Hematopoietic multipotent progenitor cell treated with erythropoietin and hydrocortisone succinate and interleukin-3 and kit ligand, for 6 days (in vitro differentiated cells): ENCODE measurements around the gene PI4K2A.

Experiments used
- DNase-seq: peaks from one replicate; pipeline ENCODE4 v3.0.0-alpha.2; 2015

The PI4K2A gene

DNA sequence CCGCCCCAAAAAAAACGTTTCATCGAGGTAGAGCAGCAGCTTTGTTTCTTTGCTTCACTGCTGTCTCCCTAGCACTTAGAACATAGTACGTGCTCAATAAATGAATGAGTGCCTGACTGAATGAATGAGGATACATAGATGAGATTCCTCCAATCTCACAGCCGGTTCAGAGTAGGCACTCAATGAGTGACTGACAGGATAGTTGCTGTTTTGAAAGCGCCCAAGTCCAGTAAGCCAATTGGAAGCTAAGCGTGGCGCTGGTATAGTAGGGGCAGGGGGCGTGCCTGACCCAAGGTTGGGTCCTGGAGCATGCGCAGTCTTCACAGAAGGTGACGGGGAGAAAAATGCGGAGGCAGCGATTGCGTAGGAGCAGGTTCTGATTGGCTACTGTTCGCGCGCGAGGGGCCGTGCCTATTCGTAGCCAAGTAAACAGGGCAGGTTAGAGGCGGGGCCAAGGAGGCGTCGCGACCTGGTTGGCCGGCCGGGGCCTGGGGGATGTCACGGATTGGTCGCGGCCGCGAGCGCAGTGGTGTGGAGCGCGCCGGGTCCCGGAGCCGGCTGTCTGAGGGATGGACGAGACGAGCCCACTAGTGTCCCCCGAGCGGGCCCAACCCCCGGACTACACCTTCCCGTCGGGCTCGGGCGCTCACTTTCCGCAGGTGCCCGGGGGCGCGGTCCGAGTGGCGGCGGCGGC is at the start of gene PI4K2A:
PI4K2A (plus strand) TSS at position 498 of the 694 bp plus-strand sequence; CDS start at position 570, 72 bp downstream.
- DNase-seq: peak; percentile 100

DNA sequence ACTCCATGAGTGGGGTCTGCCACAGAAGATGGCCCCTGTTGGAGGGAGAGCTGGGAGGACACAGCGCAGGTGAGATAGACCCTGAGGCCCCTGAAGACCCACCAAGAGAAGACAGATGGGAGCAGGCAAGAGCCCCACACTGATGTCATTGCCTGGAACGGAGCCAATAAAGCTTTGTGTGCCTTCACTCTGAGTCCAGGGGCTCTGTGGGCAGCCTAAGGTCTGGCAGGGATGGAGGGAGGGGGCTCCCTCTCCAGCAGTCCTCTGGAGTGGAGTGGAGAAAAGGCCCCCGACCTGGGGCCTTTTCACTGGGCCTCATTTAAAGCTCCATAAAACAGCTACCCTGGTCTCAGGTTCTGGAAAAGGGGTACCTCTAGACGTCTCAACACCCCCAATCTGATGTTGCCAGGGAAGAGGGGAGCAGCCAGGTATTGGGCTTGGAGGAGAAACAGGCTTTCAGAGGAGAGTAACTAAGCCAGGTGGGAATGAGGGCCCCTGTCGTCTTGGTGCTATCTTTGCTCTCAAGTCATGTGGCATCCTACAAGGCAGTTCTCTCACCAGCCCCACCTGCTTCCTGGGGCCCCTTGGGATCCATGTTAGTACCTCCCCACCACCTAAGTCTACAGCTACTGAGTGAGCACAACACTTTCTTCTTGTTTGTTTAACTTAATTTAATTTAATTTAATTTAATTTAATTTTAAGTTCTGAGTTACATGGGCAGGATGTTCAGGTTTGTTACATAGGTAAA is 49.5 kb upstream of the PI4K2A start:
- peak; percentile 24 for DNase-seq

DNA sequence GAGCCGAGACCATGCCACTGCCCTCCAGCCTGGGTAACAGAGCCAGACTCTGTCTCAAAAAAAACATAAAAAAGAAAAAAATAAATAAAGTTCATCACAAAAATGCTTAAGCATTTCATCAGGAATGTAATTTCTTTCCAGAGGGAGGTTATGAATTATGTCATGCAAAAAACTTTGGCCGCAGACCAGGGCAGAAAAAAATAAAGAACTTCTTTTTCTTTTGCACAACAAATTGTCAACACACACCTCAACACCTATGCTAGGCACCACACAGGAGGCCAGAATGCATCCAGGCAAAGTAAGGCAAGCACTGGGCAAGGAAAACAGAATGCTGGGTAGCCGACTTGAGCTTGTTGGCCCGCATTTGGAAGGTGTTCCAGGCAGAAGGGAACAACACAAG is 47.0 kb upstream of the PI4K2A start:
- no peak for DNase-seq

DNA sequence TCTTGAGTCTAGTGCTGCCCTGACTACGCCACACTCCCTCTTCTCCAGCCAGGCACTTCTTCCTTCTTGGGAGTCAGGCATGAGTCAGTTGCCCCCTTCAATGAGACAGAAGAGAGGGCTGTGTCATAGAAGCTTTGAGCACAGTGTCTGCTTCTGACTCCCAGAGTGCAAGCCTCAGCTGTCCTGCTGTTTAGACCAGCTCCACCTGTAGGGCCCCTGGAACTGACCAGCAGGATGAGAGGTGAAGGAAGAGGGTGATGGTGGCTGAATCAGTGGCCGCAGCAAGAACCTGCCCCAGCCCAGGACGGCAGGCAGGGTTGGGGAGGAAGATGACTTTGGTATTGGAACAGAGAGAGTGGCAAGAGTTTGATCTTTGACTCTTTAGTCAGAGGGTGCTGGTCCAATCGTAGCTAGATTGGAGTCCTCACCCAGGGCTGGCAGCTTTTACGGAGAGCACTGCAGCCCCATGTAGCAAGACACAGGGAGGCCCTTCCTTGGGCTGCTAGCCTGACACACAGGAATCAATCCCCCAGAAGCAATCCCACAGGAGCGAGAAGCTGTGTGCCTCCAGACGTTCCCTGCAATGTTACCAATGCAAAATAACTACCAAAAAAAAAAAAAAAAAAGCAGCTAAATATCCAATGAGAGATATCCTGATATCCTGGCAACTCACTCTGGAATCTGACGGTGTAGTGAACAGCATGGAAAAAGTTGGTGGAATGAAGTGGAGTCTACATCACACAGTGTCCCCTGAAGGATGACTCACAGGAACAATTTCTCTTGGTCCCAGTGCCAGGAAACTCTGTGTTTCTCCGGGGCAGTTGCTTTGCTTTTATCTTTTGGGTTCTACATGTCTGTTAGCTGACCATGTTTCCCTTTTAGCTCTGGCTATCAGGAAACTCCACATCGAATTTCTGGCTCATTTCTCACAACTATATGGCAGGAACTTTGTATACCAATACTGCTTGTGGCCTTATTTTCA is 44.1 kb upstream of the PI4K2A start:
- peak; percentile 45 for DNase-seq

DNA sequence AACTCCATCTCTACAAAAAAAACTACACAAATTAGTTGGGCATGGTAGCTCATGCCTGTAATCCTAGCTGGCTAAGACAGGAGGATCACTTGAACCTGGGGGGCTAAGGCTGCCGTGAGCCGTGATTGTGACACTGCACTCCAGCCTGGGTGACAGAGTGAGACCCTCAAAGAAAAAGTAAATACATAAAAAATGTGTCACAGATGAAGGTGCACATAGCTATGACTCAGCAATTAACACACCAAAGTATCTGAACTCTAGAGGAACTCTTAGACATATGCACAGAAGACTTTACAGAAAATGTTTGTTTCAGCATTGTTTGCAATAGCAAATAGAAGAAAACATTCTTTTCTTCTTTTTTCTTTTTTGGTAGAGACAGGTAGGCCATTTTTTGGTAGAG is 42.7 kb upstream of the PI4K2A start:
- DNase-seq: peak; percentile 25

DNA sequence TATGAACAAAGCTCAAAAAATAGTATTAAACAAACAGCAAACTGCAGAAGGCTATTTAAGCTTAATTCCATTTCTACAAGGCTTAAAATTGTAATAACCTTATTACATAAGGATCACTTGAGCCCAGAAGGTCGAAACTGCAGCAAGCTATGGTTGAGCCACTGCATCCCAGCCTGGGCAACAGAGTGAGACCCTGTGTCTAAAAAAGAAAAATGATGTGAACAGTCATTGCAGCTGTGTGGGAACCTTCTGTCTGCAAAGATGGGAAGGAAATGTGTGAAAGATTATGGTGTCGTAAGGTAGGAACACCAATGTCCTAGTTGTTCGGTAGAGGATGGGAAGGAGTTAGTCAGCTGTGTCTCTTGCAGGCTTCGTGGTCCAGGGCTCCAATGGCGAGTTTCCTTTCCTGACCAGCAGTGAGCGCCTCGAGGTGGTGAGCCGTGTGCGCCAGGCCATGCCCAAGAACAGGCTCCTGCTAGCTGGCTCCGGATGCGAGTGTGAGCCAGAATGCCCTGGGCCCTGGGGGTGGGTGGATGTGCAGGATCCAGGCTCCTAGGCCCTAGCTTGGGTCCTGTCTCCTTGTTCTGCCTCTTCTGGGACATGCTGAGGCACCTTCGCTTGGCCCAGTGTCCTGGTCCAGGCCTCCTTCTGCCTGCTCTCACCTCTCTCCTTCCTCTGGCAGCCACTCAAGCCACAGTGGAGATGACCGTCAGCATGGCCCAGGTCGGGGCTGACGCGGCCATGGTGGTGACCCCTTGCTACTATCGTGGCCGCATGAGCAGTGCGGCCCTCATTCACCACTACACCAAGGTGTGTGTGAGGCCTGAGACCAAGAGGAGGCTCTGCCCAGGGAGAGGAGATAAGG is 41.8 kb upstream of the PI4K2A start:
- DNase-seq: no peak

DNA sequence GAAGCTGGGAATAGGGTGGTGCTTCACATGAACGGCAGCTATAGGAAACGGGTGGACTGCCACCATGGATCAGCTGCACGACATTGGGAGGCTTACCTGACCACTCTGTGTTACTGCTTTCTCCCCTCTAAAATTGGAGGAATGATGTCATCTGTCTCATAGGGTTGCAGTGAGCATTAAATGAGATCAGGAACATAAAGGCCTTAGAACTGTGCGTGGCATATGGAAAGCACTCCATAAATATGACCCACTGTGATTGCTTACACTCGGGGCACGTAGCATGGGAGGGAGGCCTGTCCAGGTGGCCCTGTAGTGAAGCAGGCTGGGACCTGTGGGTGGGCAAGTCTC is 41.2 kb upstream of the PI4K2A start:
- DNase-seq: no peak

DNA sequence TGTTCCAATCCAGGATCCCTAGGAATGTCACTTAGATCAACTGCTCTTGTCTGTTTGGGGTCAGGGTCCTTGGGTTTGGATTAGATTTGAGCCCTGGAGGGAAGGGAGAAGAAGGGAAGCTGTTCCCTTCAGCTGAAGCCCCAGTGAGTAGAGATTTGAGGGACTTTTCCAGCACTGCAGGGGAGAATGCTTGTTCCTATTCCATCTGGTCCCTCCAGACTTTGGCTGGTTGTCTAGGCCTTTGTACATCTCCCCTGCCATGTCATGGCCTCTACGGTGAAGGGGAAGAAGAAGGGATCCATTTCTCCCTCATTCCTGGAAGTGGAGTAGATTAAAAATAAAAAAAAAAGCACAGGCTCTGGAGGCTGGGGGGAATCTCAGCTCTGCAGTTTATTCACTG is 39.9 kb upstream of the PI4K2A start:
- DNase-seq: no peak

DNA sequence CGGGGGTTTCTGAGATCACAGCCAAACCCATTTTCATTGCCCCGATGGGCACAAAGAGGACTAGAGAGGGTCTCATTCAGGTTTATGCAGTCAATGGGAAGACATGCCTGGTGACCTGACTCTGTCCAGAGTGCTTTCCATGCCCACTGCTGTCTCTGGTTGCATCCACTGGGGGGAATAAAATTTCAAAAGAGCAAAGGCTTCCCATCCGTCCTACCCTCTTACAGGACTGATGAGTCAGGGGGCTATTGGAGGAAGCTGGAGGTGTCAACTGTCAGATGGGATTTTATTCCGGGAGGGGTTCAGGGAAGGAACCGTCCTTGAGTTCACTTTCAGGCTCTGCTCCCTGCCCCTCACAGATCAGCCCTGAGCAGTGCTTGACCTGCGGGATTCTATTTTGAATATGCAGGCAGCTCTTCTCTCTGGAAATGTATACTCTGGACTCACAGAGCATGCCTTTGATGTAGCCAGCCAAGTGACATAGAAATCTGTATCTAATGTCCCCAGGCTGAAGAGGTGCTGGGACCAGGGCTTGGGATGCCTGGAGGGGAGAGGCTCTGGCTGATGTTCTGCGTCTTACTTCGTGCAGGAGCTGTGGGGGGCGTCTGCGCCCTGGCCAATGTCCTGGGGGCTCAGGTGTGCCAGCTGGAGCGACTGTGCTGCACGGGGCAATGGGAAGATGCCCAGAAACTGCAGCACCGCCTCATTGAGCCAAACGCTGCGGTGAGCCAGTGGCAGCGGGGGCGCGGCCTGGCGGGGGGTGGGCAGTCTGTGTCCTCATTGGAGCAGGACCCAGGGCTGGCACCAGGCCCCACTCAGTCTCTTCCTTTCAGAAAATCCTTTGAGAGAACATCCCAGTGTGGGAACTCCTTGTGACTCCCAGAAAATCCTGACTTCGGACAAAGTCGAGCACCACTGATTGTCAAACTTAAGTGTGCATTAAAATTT is 38.9 kb upstream of the PI4K2A start:
- no peak for DNase-seq

DNA sequence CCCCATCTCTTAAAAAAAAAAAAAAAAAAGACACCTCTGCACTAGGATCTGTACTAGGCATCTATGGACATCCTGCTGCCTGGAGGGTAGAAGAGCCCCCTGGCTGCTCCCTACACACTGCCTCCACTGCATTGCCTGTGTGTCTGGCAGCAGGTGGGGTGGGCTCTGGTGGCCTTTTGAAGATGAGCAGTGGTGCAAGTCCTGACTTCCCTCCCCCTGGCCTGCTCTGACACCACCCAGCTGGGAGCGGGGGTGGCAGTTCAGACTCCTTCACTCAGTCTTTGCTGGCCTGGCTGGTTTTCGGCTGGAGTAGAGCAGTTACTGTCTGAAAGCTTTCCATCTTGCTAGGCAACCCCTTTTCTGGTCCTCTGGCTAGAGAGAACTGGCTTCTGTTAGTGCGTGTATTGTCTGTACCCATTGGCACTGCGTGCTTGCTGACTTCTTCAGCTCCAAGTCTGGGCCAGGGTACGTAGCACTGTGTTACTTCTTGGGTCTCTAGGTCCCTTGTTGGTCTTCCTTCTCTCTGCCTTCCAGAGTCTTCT is 33.3 kb upstream of the PI4K2A start:
- no peak for DNase-seq

DNA sequence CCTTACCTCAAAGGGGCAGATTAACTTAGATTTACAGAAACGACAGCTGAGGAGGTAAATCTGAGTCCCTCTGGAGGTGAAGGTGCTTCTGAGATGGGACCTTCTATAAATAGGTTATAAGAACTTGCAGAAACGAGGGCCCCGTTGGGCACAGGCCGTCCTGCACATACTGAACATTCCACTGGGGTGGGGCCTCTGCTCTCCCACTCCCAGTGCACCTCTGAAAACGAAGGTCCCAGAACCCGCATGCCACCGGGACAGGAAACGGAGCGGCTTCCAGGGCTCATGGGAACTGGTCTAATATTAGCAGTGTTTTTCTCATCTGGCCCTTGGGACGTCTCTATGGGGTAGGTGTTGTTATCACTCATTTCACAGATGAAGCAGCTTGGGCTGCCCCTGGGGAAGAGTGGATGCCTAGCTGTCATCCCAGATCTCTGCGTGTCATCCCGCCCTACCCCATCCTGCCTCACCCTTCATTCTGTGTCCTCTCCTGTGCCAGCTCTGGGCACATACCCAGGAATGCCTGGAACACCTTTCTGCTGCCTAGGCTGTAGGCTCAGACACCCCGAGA is 31.4 kb upstream of the PI4K2A start:
- DNase-seq: no peak

DNA sequence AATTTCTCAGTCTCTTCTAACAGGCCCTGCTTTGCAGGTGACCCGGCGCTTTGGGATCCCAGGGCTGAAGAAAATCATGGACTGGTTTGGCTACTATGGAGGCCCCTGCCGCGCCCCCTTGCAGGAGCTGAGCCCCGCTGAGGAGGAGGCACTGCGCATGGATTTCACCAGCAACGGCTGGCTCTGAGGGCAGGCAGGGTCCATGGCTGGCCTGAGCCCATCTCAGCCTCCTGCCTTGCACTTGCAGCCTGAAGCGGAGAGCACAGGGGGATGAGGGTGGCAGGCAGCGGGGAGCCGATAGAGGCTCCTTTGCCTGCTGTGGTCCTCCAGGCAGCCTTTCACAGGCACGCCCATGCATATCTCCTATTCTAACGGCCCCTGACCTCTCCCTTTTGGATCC is 29.0 kb upstream of the PI4K2A start:
- DNase-seq: no peak

DNA sequence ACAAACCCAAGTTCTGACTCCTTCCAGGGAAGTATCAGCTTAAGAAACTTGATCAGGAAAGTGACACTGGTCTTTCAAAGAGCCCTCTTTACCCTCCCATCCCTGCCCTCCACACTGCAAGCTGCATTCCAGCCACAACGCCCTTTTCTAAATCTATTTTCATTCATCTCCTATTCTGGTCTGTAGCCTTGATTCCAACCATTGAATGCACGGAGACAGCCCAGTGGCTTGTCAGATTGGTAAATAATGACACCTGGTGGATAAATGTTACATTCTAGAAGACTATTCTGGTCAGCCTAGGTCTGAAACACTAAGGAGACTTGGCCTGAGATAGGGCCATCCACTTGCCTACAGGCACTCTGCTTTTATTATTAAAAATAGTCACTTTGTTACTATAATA is 28.1 kb upstream of the PI4K2A start:
- DNase-seq: peak; percentile 59

DNA sequence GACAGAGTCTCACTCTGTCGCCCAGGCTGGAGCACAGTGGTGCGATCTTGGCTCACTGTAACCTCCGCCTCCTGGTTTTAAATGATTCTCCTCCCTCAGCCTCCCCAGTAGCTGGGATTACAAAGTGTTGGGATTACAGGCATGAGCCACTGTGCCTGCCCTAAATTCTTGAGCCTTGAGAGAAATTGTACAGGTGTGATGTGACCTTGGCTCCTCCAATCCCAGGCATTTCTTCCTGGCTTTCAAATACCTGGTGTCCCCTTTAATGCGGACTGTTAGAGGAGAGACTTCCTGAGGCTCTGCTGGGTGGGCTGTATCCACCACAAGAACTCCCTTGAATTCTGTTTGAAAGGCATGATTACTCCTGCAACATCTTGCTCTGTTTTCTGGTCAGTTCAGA is 22.2 kb upstream of the PI4K2A start:
- no peak for DNase-seq

DNA sequence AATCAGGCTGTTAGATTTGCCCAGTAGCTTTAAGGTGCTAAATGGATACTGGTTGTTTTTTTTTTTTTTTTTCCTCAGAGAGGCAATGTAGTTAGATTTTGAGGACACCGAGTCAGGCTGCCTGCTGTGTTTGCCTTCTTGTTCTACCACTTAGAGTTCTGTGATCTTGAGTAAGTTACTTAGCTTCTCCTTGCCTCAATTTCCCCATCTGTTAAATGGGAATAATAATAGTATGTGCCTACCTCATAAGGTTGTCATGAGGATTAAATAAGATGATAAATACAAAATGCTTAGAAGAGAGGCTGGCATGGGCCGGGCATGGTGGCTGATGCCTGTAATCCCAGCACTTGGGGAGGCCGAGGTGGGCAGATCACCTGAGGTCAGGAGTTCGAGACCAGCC is 21.7 kb upstream of the PI4K2A start:
- DNase-seq: no peak

DNA sequence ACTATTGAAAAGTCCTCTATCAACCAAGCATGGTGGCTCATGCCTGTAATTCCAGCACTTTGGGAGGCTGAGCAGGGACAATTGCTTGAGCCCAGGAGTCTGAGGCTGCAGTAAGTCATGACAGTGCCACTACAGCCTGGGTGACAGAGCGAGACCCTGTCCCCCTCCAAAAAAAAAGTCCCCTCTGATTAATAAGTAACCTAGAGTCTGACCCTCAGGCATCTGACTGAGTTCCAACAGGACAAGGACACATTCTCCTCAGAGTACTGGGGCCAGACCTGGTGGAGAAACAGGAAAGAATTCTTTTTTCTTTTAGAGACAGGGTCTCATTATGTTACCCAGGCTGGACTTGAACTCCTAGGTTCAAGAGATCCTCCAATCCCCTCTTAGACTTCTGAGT is 17.2 kb upstream of the PI4K2A start:
- no peak for DNase-seq

DNA sequence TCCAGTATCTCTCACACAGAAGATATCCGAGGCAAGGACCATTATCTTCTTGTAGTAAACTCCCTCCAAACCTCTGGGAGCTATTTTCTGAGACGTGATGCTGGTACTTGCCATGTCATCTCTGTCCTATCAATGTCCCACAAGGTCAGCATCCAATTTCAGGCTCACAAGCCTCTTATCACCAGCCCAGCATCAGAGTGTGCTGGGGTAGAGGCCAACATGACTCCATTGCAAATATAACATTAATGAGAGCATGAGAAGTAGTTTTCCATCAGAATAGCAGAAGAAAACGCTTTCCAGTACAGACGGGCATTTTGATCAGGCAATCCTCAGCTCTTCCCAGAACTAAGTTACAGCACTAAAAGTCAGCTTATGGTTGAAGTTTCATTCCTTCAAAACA is 12.7 kb upstream of the PI4K2A start:
- peak; percentile 64 for DNase-seq

DNA sequence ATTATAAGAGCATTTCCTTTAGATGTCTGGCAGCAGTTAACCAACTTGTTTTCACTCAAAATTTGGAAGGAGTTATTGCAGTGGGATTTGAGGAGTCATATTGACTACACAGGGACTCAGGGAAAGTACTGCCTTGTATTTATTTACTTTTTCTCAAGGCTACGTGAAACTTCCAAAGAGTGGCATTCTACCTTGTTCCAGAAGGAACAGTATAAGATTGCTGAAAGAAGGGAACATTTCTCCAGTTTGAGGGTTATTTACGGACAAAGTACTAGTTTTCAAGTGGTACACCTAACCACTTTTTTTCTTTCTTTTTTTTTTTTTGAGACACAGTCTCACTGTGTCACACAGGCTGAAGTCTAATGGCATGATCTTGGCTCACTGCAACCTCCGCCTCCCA is 12.2 kb upstream of the PI4K2A start:
- no peak for DNase-seq

DNA sequence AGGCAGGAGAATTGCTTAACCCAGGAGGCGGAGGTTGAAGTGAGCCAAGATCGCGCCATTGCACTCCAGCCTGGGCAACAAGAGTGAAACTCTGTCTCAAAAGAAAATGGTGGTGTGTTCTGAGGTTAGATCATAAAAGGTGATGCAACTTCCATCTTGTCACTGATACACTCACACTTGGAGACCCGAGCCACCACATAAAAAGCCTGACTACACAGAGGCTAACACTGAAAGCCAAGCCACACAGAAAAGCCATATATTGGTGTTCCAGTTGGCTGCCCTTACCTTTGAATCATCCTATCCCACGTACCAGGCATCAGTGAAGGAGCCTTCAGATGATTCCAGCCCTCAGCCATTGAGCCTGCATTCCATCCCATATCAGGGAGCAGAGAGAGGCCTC is 11.2 kb upstream of the PI4K2A start:
- DNase-seq: no peak

DNA sequence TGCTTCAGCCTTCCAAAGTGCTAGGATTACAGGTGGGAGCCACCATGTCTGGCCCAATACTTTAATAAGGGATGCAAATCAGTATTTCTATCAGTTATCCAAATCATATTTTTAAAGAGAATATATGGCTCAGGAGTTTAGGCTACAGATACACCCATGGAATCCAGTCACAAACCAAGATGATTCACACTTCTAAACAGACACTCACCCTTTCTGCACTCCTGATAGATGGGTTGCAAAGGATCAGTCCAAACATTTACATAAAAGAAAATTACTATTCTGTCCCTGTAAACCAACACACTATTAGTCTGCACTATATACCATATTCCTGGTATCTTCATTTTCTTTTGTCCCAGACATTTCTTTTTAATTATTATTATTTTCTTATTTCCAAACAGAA is 9.4 kb upstream of the PI4K2A start:
- no peak for DNase-seq
